NCI-H748 (cell line): ENCODE measurements around the gene SDK1.

ENCODE experiments used
- DNase-seq: peaks from one replicate; lab custom pipeline; 2025; ENCODE audit not compliant: unreplicated experiment; lab: John Stamatoyannopoulos, UW

The SDK1 gene

GRCh38 chr7:3859431-3859830 is 558.4 kb downstream of the SDK1 start:
- DNase-seq = peak; percentile 7

DNA sequence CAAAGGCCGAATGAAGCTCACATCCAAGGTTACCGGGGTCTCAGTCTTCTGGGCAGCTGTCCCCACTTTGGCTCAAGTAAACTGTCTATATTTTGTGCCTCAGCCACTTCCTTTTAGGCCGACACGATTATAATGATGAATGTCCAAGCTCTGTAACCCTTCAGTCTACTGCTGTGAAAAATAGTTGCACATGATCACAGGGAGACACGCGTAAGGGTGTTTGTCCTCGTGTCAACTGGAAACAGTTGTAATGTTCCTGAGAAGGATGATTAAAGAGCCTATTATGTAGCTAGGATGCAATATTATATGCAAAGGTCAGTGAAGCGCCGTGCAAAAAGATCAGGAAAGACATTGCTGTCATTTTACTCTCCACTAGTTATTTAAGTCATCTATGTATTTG is 559.9 kb downstream of the SDK1 start:
- no peak for DNase-seq

GRCh38 chr7:3861386-3861785 is 560.3 kb downstream of the SDK1 start:
- no peak for DNase-seq

DNA sequence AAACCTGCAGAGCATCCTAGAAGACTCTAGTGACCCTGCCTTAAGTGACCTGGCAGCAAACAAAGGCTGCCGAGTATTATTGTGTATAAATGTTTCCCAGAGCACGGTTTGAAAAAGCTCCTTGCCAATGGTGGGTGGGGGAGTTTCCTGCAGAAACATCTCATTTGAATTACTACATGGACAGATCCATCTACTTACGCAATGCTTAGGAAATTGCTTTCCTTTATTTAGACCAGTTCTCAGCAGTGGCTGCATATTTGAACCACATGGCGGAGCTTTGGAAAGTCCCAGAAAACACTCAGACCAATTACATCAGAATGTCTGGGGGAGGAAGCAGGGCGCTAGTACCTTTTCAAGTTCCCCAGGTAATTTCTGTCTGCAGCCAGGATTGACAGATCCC is 560.9 kb downstream of the SDK1 start:
- peak; percentile 58 for DNase-seq

GRCh38 chr7:3862774-3863173 is 561.7 kb downstream of the SDK1 start:
- DNase-seq = no peak

DNA sequence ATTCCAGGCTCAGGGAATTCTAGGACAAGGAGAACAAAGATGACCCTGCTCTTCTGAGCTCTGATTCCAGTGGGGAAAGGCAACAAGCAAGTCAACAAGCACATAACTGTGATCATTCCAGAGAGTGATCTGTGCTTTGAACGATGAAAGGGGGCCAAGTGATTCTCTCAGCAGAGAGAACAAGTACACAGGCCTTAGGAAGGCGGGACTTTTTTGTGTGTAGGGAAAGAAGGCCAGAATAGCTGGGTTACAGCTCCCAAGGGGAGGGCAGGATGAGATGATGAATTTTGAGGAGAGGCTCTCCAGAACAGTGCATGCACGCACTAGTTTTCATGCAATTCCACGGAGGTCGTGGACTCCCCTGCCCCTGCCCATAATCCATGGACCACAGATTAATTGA is 565.2 kb downstream of the SDK1 start:
- DNase-seq = no peak

- DNase-seq = no peak
Observed at GRCh38 chr7:3867863-3868262, 566.8 kb downstream of the SDK1 start.

DNA sequence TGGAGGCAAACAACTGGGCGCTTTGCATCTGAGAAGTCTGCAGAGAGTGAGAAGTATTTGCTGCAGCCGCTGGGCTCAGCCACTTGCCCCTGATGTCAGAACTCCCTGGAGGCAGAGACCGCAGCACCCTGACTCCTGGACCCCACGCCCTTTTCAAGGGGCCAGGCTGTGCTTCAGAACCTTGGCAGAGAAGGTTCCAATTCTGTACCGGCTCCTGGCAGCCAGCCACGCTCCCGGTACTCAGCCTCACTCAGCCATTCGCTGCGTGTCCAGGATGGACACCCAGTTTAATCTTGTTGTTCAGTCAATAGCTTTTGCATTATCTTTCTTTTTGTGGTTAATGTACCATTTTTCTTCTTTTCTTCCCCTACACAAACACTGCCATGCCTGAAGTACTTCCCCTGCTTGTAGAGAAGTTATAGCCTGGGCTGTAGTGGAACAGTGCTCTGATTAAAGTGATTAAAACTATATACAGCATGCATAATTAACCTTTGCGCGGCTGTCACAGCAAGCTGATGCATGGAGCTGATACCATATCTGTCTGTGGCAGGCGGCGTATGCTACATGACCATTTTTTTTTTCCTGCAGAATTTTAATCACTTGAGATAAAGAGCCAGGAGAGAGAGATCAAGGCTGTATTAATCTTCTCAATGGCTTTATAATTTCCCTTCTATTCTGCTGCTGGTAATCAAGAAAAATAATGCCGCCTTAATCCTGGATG is 578.5 kb downstream of the SDK1 start:
- DNase-seq = peak; percentile 71

DNA sequence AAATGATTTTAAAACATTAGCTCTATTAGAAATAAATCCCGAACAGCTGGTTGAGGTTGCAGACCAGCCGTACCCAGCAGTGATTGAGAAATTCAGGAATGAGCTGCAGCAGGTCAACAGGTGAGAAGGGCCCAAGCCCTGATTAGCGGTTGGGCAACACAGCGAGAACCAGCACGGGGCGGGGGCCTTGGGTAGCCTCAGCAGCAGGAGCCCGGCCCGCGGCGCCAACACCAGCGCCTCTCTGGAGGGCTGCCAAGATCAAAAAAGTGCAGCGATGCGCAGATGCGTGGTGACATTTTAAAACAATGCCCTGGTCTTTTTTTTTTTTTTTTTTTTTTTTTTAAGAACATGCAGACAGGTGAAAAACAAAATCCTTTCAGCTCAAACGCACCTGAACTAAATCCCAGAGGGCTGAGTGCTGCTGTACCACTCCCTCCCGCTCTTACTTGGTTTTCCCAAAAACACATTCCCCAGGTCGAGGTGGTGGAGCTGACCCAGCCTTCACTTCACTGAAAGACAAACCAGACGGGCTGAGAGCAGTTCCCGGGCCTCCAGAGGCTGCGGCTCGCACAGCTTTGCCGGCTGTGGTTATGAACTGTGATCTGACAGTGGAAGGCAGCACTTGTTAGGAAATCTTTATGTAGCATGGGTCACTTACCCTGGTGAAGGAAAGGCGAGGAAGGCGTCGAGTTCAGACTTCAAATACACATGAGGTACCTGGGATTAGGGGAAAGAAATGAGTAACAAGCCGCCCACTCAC is 579.4 kb downstream of the SDK1 start:
- peak; percentile 91 for DNase-seq

DNA sequence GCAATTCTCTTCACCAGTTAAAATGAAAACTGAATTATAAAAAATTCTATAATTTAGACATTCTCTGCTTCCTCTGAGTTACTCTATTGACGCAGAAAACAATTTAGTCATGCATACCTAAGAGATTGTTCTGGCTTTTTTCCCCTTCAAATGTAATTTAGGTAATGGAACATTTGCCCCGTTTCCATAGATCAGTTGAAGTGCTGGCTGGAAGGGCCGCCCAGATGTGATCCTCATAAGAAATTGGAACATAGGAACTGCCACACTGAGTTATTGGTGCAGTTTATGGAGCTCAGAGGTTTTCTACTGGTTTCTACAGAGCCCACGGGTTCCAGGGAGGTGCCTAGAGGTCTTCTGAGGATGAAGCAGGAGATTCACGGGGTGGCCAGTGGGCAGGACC is 581.7 kb downstream of the SDK1 start:
- DNase-seq = no peak

GRCh38 chr7:3884543-3884942 is 583.5 kb downstream of the SDK1 start:
- DNase-seq = no peak

- no peak for DNase-seq
Observed at GRCh38 chr7:3887096-3887690, 586.1 kb downstream of the SDK1 start.

GRCh38 chr7:3888096-3888495 is 587.0 kb downstream of the SDK1 start:
- DNase-seq = no peak

DNA sequence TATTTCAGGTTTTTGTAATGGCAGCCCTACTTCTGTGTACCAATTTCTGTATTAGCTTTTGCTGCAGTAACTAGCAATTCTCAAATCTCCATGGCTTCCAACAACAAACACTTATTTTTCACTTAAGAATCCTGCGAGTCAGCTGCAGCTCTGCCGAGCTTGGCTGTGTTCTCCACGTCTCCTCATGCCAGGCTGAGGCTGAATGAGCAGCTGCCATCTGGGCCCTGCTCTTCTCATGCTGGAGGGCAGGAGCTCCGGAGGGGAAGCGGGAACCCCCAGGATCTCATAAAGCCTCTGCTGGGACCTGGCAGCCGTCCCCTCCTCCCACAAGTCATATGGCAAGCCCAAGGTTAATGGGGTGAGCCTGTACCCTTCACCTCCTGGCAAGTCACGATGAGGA is 591.1 kb downstream of the SDK1 start:
- no peak for DNase-seq

DNA sequence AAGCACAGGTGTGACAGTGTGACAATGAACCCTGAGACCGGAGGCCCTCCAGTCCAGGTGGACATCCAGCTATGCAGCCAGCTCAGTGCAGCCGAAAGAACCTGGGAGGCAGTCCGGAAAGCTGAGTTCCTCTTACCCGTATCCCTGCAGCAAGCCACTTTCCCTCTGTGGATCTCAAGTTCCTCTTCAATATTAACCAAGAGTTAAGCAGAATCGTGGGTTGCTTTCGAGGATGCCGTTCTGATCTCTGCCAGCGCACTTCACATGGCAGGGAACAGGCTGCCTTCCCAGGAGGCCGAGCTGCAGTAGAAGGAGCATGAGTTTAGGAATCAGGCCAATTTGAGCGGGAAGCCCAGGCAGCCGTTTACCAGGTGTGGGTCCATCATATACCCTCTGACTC is 591.6 kb downstream of the SDK1 start:
- no peak for DNase-seq

DNA sequence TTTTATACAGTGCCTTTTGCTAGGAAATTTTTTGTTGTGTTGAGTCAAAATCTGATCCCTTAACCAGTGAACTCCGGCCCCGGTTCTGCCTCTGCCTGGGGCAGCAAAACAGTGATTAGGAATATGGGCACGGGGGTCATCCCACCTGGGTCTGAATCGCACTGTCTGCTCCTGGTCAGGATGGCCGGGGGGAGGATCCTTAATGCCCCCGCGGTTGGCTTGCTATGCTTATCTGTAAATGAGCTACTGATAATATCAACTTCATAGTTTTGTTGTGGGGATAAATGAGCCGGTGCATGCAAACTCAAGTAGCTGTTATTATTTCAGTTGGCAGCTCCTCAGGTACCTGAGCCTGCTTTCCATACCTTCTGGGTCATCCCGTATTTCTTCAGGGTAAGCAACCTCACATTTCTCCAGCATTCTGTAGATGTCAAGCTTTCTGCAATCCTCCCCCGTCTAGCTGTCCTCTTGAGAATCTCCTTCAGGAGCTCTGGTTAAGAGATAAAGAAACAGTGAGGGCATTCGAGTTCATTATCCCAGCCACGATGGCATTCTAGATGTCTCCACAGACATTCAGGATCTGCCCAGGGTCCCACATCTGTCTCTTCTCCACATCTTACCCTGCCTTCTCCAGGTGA is 592.2 kb downstream of the SDK1 start:
- no peak for DNase-seq

DNA sequence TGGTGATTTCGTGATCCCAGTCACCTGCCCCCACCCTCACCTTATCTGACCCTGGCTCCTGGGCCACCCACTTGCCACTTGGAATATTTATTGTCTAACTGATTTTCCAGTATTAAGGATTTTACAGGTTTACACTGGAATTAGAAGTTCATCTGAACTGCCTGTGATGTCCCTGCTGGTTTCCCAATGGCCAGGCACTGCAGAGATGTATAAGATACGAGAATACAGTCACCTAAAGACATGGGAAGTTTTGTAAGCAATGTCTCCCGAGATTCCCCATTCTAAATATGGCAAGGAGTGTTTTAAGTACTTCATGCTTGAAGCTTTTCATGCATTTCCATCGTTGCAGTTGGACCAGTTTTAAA is 592.7 kb downstream of the SDK1 start:
- no peak for DNase-seq

DNA sequence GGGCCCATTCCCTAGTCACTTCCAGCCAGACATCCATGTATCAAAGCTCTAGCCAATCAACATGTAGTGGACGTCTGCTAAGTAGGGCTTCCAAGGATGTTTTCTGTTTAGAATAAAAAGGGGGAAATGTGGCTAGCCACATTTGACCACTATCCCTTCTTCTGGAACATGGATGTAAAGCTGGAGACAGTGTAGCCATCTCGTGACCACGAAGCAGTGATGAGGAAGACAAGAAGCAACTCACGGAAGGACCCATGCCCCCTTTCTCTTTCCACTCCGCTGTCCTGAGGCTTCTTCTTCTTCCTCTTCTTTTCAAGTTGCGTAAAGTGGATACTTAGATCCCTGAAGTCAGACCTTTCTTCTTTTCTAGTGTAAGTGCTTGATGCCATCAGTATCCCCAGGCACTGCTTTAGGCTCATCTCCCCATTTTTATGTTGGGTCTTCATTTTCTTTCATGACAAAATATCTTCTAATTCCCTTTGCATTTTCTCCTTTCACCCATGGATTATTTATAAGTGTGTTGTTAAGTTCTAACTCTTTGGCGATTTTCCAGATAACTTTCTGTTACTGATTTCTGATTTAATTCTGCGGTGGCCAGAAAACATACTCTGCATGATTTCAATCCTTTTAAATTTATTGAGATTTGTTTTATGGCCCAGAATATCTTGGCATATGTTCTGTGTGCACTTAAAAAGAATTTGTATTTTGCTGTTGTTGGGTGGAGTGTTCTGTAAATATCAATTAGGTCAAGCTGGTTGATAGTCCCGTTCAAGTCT is 594.5 kb downstream of the SDK1 start:
- DNase-seq = no peak

- DNase-seq = no peak
Observed at GRCh38 chr7:3896169-3896765, 595.2 kb downstream of the SDK1 start.

GRCh38 chr7:3897430-3898372 is 596.6 kb downstream of the SDK1 start:
- DNase-seq = peak; percentile 22
